T-helper 22 cell (primary cell): ENCODE results near the gene IRF4.
A peak's percentile ranks its signal among the peaks of the same experiment; 100 is the strongest.

Source experiments
- DNase-seq: peaks from one replicate; pipeline ENCODE4 v3.0.0-alpha.2; 2020; ENCODE audit warnings: low read depth

IRF4 gene

GRCh38 chr6:444653-445275, 53.2 kb downstream of the IRF4 start:
- peak; percentile 48 for DNase-seq

DNA sequence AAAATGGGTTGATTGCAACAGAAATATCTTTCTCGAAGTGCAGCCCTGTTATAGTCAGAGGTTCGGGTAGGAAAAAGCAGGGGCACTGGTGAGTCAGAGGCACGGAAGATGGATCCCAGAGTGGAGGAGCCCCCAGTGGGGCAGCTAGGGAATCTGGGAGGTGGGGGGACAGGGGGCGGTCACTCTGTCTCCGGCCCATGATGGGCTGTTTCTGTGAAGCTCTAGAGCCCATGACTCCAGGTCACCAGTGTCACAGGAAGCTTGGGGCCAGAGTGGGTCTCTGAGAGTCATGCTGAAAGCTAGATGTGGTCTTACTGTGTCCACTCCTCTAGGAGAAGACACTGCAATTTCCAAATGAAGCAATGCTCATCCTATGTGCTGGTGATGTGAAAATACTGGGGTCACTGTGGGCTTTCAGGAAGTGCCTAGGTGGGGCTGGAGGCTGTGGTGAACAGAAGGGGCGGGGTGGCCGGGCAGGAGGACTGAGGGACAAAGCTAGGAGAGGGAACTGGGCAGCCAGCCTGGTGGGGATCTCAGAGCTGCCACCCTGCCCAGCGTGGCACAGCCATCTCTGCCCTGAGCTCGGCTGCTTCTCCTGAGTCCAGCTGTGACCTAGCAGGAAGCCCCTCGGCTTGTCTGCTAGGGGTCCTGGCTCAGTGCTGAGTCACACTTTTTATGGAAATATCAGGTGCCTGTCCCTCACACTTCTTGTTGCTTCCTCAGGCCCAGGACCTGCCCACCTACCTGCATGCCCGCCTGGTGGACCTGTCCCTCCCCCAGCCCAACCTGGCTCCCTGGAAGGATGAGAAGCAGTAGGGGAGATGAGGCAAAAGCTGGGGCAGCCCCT, 54.2 kb downstream of the IRF4 start:
- DNase-seq, result no peak

DNA sequence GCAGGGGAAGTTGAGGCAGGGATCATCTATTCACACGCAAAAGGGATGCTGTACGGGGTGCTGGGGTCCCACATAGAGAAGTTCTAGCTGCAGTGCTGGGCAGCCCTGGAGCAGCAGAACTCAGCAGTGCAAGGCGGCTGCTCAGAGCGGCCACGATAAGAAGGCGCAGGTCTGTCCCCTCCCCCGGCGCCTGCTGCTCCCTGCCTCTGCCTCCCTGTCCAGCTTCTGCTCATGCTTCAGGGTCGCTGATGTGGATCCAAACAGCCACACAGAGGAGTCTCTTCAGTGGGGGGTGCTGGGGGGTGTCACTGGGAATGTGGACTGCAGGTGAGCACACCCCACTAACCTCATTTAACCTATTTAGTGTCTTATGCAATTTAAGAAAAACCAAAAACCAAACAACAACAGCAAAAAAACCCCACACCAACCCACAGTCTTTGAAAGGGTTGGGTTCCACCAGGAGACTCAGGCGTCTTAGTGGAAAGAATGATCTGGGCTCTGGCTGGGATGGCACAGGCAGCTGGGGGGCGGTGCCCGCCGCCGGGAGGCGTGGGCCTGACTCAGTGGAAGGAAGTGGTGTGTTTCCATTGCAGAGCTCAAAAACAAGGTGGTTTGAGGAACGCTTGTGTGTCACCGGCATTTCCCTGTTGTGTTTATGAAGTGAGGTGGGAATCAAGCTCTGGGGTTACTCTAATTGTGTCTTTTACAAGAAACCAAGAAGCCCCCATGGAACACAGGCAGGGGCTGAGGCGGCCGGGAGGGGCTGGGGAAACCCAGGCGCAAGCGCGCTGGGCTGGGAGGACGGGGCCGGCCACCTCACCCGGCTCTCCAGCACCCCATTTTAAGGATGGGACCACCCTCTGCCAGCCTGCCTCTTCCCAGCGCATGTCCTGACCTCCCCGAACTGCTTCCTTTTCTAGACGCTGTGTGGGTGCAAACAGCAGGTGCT, 55.1 kb downstream of the IRF4 start:
- DNase-seq, result peak; percentile 74

DNA sequence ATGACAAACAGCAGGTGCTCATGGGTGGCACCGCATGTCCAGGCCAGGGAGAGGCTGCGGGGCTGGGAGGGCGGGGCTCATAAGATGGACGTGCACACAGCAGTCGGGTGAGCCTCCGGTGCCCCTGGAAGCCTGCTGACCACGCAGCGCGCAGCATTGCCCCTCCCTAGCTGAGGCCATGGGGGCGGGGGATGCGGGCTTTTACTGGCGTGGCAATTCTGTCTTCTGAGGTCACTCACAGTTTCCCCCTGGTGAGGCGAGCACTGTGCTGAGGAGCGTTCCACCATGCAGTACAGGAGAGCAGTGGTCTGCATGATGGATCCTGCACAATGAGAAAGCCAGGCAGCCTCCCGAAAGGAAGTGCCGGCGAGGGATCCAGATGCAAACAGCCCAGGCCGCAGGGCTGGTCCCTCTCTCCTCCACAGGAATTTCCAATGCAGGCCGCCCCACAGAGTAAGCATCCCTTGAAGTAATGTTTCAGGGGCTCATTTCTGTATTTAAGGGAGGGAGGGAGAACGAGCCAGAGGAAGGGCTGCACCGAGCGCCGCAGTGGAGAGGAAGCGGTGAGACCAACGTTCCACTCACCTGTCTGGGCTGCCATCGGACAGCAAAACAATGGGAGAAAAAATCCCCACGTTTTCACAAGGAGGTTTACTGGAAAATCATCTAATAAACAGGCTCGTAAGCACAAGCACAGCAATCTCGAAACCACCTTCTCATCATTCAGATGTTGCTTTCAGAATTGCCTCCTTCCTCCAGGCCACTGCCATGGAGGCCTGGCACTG, 56.0 kb downstream of the IRF4 start:
- DNase-seq, result no peak

DNA sequence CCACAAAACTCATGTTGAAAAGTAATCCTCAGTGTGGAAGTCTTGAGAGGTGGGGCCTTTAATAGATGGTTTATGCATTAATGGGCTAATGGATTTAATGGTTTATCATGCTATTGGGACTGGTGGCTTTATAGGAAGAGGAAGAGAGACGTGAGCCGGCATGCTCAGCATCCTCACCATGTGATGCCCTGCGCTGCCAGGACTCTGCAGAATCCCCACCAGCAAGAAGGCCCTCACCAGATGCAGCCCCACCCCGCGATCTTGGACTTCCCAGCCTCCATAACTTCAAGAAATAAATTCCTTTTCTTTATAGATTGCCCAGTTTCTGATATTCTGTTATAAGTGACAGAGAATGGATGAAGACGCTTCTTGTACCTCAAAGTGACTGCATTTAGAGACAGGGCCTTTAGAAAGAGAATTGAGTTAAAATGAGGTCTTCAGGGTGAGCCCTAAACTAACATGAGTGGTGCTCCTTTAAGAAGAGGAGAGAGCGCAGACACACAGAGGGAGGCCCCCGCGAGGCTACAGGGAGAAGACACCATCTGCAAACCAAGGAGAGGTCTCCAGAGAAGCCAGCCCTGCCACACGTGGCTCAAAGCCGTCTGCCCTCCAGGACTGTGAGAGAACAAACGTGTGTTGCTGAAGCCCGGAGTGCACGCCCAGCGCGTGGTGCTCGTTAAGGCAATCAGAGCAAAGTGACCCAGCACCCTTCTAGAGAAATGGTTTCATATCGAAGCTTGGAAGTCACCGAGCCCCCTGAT, 56.9 kb downstream of the IRF4 start:
- DNase-seq, result no peak

- no peak for DNase-seq
These were observed 57.5 kb downstream of the IRF4 start for GRCh38 chr6:449057-449430.

DNA sequence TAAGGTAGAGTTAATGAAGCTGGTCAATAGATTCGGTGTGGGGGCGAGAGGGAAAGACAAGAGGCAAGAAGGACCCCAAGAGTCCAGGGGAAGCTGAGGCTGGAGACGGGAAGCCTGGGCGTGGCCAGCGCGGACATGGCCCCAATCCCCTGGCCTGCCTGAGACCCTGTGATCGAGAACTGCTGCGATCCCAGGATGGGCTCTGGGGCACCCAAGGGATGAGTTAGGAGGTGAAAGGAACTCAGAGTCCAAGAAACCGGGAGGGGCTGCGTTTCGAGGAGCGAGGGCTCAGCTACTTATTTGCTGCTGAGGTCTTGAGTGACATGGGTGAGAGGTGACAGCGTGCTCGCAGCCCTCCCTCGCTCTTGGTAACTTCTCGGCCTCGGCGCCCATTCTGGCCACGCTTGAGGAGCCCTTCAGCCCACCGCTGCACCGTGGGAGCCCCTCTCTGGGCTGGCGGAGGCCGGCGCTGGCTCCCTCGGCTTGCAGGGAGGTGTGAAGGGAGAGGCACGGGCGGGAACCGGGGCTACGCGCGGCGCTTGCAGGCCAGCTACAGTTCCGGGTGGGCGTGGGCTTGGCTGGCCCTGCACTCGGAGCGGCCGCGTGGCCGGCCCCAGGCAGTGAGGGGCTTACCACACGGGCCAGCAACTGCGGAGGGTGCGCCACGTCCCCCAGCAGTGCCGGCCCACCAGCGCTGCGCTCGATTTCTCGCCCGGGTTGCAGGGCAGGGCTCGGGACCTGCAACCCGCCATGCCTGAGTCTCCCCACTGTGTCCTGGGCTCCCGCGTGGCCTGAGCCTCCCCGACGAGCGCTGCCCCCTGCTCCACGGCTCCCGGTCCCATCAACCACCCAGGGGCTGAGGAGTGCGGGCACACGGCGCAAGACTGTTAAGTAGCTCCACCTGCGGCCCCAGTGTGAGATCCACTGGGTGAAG, 58.2 kb downstream of the IRF4 start:
- DNase-seq, result no peak

GRCh38 chr6:451336-451735, 59.8 kb downstream of the IRF4 start:
- no peak for DNase-seq

DNA sequence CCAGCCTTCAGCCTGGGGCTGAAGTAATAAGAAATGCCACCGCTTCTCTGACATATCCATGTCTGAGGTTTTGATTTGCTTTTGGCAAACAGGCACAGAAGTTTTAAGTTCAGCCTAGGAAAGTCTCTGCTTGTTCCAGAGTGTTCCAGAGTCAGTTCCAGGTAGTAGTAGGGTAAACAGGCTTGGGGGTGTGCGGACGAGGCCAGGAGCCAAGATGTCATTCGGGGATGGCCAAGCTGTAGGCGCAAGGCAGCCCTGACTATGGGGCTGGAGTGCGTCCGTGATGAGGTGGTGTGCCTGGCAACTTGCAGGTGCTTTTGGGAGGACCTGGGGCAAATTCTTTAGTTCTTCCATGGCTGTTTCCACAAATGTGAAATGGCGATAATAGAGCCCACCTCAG, 60.3 kb downstream of the IRF4 start:
- no peak for DNase-seq

DNA sequence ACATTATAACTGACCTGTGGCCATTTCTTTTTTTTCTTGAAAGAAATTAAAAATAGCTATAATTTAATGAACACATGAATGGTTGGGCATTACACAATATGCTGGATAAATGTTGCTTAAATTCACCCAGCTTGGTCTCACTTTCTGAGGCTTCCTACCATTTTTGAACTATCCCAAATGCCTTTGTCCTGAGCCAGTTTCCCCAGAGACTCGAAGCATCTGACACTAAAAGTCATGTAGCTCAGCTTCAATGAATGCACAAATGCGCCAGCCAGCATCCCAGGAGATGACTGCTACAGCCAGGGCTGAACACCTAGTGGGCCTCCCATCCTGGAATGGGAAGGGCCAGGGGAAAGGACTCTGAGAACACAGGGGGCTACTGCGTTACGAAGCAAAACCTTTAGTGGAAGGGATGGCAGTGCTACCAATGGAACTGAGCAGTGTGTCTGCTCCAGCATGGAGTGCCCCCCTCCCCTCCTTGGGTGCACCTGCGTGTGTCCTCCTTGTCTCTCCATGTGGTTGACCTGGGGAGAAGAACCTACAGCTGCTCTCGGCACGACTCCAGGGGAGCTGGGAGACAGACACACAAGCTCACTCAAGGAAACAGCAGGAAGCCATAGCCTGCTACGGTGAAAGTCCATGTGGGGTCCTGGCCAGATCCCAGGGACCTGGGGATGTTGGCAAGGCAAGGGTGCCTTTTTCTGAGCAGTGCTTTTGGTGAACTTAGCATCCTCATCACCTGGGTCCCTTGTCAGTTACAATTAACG, 60.9 kb downstream of the IRF4 start:
- DNase-seq, result no peak

DNA sequence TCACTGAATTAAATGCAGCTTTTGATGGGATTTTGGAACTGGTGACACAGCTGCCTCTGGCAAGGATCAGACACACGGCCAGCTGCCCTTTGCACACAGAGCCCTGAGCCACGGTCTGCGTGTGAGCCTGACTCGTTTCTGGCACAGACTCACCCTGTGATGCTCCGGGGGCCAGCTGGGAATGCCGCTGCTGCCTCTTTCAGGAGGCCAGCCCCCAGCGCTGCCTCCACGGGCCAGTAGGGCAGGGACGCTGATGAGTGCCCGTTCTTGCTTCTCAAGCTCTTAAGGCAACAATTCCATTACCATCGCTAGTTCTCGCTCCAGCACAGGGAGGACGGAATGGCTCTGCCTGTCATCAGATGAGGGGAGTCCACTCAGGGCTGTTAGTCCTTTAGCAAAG, 61.6 kb downstream of the IRF4 start:
- DNase-seq, result no peak

- DNase-seq, result no peak
These were observed 62.8 kb downstream of the IRF4 start for GRCh38 chr6:454148-454991.

DNA sequence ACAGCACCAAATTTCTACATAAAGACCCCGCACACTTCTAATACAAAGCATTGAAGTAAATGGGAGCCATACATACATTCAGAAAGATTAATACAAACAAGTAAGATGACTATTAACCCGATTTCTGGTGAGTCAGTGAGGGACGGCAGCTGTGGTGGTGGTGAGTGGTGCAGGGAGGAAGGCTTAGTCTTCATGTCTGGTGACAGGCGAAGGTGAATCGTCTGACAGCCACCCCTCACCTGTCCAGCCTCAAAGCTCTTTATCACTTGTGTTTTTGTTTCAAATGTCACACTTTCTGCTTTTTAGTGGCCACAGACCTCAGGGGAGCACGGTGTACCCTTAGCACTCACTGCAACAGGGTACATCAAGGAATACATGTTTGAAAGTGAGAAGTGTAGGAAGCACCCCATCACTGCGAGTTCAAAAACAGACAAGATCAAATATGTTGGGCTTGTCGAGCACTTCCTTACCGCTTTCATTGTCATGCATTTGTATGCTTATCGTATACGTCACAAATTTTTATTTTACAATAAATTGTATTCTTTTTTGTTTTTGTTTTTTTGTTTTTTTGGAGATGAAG, 63.5 kb downstream of the IRF4 start:
- no peak for DNase-seq

- DNase-seq, result no peak
These were observed 64.3 kb downstream of the IRF4 start for GRCh38 chr6:455835-456234.

GRCh38 chr6:456358-456867, 64.9 kb downstream of the IRF4 start:
- DNase-seq, result no peak

DNA sequence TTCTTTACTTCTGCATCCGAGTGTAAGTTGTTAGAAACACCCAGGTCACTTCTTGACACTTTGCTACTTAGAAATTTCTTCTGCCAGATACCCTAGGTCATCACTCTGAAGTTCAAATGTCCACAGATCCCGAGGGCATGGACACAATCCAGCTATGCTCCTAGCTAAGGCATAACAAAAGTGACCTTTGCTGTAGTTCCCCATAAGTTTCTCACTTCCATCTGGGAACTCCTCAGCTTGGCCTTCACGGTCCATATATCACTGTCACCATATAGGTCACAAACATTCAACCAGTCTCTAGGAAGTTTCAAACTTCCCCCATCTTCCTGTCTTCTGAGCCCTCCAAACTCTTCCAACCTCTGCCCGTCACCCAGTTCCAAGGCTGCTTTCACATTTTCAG, 65.3 kb downstream of the IRF4 start:
- no peak for DNase-seq
